Activated CD4-positive, alpha-beta T cell treated with anti-CD3 and anti-CD28 coated beads for 48 hours (primary cell): ENCODE results near the gene NTM.

Source experiments
- DNase-seq: peaks from one replicate; pipeline ENCODE4 v3.0.0-alpha.2; 2020

The NTM gene

DNA sequence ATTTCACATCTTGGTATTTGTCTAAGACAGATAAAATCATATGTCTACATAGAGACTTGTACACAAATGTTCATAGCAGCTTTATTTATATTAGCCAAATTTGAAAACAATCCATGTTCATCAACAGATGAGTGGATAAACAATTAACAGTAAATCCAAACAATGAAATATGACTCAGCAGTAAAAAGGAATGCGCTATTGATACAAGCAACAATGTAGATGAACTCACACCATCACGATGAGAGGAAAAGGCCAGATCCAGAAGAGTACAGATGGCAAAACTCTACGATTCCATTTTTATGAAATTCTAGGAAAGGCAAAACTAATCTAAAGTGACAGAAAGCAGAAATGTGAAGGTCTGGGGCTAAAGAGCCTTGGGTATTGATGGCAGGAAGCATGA, 384.3 kb downstream of the NTM start:
- no peak for DNase-seq

DNA sequence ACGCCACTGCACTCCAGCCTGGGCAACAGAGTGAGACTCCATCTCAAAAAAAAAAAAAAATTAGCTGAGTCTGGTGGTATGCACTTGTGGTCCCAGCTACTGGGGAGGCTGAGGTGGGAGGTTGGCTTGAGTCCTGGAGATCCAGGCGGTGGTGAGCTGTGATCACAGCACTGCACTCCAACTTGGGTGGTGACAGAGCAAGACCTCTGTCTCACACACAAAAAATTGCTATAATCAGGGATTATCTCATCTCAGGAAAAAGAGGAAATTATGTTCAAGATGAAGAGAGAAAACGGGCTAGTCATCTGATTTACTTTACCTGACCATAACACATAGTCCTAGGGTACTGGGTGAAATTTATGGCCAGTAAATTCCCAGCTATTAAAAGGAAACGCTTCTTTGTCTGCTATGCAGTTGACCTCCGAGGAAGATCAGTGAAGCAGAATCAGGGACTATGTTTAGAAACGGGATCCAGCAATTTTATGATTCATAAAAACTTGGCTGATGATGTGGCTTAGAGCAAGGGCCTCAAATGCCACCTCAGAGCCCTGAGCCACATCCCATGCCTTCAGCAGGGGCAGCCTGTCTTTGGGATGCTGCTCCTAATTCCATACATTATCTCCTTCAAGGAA, 386.2 kb downstream of the NTM start:
- no peak for DNase-seq

DNA sequence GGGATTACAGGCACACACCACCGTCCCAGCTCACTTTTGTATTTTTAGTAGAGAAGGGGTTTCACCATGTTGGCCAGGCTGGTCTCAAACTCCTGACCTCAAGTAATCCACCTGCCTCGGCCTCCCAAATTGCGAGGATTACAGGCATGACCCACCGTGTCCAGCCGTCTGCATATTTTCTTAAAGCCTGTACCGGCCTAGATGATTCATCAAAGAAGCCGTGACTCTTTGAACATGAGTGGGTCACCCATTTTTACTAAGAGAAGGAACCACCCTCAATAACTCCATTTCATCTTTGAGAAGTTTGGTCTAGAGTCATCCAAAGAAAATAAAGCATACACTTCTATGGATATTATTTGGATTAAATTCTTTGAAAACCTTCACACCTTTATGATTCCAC, 388.3 kb downstream of the NTM start:
- DNase-seq = no peak

DNA sequence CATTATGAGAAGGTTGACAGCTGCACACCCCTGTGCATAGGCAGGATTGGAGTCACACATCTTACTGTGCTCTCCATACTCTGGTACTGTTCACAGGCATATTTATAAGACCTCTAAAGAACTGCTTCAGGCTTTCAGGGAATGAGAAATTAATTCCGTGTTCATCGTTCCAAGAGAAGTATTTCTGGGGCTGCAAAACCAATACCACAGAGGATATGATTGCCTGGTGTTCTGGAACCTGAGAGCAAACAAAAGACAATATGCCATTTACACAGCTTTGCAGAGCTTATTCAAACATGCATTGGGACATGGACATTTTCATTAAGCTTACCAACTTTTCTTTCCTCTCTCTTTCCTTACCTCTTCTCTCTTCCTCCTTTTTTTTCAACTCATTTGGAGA, 388.7 kb downstream of the NTM start:
- no peak for DNase-seq

DNA sequence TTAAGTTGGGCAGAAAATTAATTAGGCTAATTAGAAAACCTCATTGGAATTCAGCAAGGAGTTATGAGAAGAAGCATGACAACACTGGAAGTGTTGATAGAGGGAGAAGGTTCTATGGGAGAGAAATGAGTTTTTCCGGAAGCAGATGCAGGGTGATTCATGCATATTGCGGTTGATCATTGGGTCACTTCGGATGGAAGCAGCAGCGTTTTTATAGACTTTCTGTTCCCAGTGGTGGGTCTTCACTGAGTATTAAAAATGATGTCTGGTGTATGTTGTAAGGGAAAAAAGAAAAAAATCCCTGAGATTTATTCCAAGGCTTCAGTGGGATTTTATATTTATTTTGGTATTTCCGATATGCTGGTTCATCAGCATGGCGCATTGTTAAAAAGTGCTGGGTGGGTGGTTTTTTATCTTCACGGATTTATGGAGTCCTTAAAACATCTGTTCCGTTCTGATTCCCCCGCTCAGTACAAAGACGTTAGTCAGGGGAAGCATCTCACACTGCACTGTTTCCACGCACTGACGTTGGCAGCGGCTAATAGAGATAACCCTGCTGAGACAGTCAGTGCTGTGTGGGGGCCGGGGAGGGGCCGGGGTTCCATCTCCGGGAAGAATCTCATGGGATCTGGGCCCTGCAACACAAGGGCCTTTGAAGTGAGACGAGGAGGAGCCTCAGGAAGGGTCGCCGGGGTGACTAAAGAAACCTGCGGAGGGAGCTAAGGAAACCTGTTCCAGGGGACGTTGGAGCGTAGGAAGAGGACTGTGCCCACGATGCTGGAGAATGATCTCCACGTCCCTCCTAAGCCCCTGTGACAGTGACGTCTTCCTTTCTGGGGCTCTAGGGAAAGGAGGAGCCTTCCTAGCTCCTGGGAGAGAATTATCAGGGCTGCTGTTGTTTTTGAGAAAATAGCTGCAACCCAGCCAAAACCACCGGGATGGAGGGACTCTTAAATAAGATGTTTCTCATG, 390.0 kb downstream of the NTM start:
- DNase-seq = no peak

DNA sequence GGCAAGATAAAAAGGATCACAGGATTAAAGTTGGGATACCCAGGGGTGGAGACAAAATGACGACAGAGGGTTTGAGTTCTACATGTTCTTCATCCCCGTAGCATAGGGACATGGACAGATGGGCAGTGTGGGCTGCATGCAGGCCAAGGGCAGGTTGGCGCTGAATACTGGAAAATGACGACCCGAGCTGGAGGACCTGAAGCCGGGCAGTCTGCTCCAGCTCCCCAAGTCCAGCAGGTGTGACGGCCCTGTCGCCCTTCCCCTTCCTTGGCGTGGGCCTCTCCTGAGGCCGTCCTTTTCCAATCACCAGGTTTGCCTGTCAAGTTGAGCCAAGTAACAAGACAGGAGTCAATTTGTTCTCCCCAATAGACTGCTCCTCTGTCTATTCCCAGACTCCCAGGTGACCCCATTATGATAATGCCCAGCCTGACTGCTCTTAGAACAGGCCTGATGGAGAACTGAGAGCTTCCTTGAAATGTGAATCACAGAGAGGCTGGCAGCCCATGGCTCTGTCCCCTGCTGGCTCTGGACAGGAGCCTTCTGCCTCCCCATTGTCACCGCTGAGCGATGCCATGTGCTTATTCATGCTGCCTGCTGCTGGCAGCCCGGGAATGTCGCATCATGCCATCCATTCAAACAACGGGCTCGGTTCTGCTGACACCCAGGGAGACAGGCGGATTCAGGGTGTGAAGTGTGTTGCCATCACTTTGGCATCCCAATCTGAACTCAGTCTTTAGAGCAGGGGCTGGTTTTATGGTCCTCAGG, 392.1 kb downstream of the NTM start:
- DNase-seq = no peak

DNA sequence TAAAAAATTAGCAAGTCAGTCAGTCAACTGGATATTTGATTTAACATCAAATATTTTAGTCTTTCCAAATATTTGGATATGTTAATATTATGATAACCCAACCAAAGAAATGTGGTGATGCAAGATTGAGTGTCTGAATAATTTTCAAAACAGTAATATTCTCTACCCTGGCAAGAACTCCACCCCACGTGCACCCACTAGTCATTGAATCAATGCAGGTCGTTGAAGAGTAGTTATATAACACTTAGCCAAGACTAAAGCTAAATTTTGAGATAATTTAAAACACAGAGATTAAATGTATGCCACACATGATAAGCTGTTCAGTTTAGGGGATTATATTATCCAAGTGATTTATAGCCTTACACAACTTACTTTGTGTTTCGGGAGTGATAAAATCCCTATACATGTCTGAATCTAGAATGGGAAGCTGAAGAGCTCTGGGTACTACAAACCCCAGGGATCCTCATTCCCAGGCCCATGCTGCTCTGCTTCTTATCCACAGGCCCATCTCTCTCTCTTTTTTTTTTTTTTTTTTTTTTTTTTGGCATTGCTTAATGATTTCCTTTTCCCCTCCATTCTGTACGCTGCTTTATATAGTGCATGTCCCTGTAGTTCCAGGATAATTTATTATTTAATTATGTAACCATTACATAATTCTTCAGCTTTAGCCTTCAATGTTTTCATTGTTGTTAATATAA, 392.9 kb downstream of the NTM start:
- no peak for DNase-seq

DNA sequence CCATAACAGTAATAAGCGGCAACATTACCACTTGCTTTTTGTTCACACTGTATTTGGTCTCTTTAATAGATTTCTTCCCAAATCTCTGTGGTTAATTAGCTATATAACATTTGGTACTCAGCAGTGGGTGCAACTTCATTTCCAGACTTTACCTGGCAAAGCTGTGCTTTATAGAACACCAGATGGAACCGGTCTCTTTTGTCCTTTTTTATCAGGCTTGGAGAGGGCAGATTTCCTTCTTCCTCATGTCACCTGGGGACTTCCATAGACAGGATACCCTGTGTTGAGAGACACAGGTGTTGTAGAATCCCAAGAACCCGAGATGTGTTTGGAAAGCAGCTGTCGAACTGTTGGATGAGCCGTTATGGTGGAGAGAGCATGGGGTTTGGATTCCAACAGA, 393.7 kb downstream of the NTM start:
- no peak for DNase-seq

DNA sequence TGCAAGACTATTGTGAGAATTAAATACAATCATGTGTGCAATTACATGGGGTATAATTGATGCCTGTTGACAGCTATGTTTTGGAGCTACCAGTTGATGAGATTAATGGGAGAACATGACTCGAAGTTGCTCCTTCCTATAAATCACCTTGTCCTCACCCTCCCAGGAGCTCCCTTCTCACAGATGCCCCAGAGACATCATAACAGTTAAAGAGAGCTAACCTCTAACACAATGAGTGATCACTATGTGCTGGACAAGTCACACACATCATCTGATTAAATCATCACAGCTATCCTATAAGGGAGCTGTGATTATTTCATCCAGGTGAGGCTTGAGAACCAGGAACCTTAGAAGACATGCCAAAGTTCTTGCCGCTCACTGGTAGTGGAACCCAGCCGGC, 394.2 kb downstream of the NTM start:
- DNase-seq = no peak

DNA sequence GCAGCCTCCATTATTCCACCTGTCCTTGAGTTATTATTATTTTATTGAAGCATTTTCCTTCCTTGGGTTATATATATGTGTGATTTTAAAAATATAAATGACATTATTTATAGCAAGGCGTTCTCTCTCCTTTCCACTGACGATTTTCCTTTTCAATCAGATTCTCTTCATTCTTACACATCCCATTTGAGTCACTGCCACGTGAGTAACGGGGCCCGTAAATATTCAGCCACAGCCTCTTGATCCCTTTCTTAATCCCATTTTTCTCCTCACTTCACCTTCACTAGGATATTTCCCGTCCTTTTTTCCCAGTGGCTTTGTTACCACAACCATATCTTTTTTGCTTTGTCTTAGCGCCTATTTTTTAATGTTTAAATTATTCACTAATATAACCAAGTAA, 396.2 kb downstream of the NTM start:
- DNase-seq = no peak

DNA sequence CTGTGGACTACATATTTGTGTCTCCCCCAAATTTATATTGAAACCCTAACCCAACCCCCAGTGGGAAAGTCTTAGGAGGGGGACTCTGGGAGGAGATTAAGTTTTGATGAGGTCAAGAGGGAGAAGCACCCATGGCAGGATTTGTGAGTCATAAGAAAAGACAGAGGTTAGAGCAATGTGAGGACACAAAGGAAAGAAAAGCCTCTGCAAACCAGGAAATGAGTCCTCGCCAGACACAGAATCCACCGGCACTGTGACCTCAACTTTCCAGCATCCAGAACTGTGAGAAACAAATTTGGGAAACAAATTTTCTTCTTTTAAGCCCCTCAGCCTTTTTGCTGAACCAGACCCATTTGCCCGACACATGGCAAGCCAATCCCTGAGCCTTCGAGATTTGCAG, 397.0 kb downstream of the NTM start:
- no peak for DNase-seq

DNA sequence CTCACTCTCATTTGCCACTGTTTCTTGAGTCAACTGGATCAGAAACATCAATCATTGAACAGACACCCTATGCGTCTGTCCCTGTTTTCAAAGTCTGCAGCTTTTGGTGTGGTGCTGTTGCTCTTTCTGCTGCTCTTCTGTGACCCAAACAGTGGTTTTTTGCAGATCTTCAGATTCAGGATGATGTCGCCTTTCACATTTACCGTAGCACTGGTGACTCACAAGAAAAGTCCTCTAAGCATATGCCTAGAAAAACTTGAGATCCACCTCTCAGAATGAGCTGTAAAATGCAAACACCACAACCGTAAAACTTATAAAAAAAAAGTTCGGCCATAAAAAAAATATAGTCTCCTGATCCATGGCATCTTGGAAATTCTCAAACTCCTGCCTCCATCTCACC, 400.4 kb downstream of the NTM start:
- no peak for DNase-seq

DNA sequence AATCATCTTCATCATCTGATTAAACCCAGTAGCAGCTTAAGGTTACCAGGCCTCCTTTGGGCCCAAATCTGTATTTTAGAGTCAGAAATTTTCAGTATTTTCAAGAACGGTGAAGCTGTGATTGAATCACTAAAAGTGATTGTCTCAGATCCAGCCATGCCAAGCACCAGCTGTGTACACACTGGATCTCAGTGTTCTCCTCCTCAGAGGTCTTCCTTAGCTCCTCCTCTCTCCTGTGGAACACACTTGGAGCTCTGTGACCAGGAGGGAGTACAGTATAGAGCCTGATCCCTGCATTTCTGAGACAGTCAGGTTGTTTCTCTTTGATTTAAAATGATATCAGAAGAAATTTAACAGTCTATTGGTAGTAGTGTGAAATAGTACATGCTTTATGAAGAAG, 401.1 kb downstream of the NTM start:
- no peak for DNase-seq

DNA sequence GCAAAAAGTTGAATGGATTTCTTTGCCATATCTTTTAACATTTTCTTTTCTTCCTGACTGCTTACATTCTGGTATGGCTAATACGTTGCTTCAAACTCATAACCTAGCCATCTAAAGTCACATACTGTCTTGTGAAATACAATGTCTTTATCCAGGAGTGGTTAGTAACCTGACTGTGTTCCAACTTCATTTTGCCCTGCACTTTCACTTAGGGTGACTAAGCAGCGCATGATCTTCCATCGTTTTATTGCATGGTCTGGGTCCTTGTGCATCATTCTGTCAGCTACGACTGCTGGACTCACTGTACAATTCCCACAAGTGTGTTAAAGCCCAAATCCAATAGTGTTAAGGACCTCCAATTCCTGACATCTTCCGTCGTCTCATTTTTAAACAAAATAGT, 403.2 kb downstream of the NTM start:
- DNase-seq = no peak

DNA sequence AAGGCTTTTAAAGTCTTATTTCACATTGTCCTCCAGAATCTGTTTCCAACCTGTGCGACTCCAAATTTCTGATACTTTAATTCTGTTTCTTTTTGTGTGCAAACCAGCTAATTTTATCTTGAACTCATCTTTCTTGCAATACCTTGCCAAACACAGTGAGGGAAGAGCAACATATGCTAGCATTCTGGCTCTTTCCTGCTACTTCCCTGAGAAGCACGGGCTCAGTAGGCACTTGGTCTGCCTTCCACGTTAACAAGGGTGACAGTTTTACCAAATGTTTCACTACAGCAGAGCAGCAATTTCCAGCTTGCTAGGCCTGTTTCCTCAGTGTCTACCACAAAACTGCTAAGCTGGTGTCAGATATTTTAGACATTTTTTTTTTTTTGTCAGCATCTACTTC, 405.8 kb downstream of the NTM start:
- no peak for DNase-seq

DNA sequence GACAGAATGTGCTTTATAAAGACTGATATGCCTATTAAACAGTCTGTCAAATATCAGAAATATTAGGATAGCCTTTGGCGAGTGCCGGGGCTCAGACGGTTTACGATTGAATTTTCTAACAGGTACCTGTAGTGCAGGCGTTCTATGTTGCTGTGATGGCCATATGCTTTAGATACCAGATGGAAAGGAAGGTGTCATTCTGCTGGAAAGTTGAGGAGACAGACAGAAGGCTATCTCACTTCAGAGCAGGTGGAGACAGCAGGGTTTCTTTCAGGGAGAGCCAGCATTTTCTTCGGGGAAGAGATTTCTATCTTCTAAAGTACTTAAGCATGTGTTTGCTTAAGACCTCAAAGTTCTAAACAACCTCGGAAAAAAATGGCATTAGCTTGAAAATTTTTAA, 415.4 kb downstream of the NTM start:
- no peak for DNase-seq

DNA sequence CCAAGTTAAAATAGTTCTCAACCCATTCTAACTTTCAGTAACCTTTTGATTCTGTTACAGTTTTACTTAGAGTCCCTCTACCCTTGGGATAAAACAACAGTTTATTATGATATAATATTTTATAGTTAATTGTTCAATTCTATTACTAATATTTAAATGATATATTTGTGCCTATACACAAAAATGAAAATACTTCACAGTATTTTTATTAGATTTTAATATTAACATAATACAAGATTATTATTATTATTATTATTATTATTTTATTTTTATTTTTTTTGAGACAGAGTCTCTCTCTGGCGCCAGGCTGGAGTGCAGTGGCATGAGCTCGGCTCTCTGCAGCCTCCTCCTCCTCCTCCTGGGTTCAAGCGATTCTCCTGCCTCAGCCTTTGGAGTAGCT, 416.7 kb downstream of the NTM start:
- DNase-seq = no peak

DNA sequence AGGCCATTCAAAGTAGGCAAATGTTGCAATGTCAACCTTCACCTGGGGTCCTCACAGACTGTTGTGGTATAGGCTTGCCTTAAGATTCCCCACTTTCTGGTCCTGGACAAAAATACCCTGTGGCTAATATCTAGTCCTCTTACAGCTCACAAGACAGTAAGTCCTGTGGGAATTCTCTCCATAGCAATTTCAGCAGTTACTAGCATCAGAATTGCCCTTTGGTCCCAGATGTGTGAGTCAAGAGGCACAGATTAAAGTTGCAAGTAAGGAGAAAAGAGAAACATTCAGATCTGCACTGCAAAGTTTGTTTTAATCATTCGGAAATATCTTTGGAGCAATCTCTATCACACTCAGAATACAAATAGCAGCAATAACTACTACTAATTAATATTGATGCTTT, 420.2 kb downstream of the NTM start:
- no peak for DNase-seq

DNA sequence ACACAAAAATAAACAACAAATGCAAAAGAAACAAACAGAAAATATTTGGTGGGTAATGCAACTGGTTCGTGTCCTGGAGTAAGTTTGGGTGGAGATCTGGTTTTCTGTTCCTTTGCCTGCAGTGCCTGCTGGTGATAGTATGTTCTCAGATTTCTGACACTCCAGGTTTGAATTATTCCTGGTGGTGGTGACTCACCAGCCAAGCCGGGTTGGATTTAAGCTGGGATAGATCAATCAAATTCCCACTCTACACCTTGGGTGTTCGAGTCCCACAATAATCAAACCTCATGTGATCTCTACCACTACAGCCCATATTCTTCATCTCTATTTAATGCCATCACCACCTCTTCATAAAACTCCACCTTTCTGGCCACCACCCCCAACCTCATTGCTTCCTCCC, 421.8 kb downstream of the NTM start:
- DNase-seq = no peak

DNA sequence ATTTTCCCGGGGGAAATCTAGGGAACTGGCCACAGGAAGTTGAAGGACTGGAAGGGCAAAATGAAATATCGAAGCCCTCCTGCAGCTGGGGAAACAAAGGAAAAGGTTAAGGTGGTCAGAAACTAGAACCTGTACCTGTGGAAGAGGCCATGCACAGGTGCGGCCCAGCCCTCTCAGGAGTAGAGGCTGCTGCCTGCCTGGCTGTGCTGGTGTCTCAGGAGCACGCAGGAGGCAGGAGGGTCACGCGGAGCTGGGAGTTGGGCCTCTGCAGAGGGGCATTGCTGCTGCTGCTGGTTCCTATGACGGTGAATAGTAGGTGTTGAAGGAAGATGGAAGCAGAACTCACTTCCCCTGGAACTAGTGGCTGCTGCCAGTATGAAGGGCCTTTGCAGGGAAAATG, 425.7 kb downstream of the NTM start:
- DNase-seq = no peak

DNA sequence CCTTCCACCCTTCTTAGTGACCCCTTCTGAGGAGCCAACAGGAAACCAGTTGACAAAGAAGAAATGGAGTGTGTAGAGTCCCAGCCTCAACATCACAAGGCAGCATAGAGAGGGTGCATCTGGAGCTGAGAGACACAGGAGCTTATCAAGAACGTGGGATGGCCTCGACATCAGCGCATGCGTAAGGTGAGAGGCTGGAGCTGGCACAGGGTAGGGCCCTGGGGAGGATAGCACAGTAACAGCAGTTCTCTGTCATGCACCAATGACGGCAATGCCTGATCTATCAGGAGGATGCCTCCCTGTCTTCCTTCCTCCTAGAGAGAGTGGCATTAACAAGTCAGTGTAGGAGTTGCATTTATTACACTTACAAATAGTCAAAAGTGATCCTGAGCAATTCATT, 426.1 kb downstream of the NTM start:
- no peak for DNase-seq

DNA sequence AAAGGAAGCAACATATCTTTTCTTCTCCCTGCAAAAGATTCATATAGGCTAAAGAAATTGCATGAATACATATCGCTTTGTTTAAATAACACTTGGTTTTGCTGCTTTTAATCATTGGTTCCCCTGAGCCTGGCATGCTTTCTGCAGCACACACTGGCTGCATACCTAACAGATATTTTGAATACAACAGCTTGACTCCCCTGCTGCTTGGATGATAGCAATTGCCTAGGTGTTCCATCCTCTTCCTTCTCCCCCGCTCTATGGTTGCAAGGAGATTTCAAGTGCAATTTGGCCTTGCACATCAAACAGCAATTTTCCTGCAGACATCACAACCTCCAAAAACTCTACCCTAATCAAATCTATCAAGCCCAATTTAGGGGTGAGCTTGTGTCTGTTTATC, 430.0 kb downstream of the NTM start:
- no peak for DNase-seq

DNA sequence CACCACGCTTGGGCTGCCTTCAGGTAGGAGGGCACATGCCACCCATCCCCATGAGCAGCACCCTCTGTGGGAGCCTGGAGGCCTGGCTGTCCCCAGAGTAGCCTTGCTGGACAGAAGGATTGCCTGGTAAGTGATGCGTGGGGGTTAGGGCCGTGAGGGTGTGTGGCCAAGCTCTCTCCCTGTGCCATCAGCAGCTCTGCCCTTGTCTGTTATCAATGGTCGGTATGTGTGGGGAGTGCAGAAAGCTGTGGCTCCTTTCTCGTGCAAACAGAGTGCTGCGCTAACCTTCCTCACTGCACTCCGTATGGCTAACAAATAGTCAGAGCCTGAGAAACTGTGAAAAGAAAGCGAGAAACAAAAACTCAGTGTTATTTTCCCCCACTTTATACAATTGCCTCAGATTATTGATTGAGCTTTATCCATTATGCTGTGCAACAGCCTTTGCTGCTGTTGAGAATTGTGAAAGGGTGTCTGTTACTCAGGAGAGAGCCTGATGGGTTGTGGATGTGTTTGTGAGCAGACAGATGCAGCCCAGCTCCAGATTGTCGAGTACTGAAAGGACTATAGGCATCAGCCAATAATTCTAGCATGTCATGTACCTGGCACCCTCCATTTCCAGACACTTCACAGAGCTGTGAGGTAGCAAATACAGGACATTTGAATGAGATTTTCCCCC, 432.2 kb downstream of the NTM start:
- no peak for DNase-seq
